OCI-LY1 (cell line): ENCODE results near the gene NT5C3A.

ENCODE experiments used
- H2AFZ ChIP-seq: fragments of 200-600 bp; sonication (generic), shearing (Covaris generic); 2 replicates; pipeline ENCODE4 v1.6.0; 2014; ENCODE audit warnings: antibody characterized with exemption, mild to moderate bottlenecking, low read length
- H3F3A ChIP-seq: fragments of 200-600 bp; sonication (generic), shearing (Covaris generic); 2 replicates; pipeline ENCODE4 v1.6.0; 2014; ENCODE audit warnings: mild to moderate bottlenecking, antibody characterized with exemption, low read length, moderate library complexity; ENCODE audit not compliant: insufficient read depth
- H3K27ac ChIP-seq: fragments of 200-600 bp; sonication (generic); 2 replicates; pipeline ENCODE4 v1.5.1; 2014; ENCODE audit warnings: low read length, mixed run types, mild to moderate bottlenecking, low read depth; ENCODE audit not compliant: poor library complexity, severe bottlenecking
- H3K27me3 ChIP-seq: fragments of 200-600 bp; sonication (generic); 2 replicates; pipeline ENCODE4 v1.6.0; 2014; ENCODE audit warnings: antibody characterized with exemption, mild to moderate bottlenecking, low read length, moderate library complexity; ENCODE audit not compliant: insufficient read depth
- H3K36me3 ChIP-seq: fragments of 200-600 bp; sonication (generic); 2 replicates; pipeline ENCODE4 v1.6.1; 2014; ENCODE audit warnings: mild to moderate bottlenecking, antibody characterized with exemption, low read length, moderate library complexity, mixed read lengths; ENCODE audit not compliant: insufficient read depth
- H3K4me1 ChIP-seq: fragments of 200-600 bp; sonication (generic); 2 replicates; pipeline ENCODE4 v1.5.1; 2014; ENCODE audit warnings: mild to moderate bottlenecking, low read length, moderate library complexity; ENCODE audit not compliant: insufficient read depth, severe bottlenecking
- H3K4me2 ChIP-seq: fragments of 200-600 bp; sonication (generic), shearing (Covaris generic); 2 replicates; pipeline ENCODE4 v1.6.1; 2014; ENCODE audit warnings: low read length
- H3K4me3 ChIP-seq: fragments of 200-600 bp; sonication (generic); 2 replicates; pipeline ENCODE4 v1.5.1; 2014; ENCODE audit warnings: low read length, low read depth, mild to moderate bottlenecking, mixed read lengths; ENCODE audit not compliant: poor library complexity, severe bottlenecking
- H3K79me2 ChIP-seq: fragments of 200-600 bp; shearing (Covaris generic); 2 replicates; pipeline ENCODE4 v1.6.1; 2016; ENCODE audit warnings: mixed run types, low read length, mixed read lengths; ENCODE audit not compliant: insufficient read depth
- H3K9ac ChIP-seq: fragments of 200-600 bp; sonication (generic), shearing (Covaris generic); 2 replicates; pipeline ENCODE4 v1.6.1; 2014; ENCODE audit warnings: mild to moderate bottlenecking, low read length, mixed read lengths
- H3K9me2 ChIP-seq: fragments of 200-600 bp; sonication (generic), shearing (Covaris generic); 2 replicates; pipeline ENCODE4 v1.6.1; 2014; ENCODE audit warnings: low read depth, mild to moderate bottlenecking, low read length, mixed read lengths
- H3K9me3 ChIP-seq: fragments of 200-600 bp; shearing (Covaris generic); 2 replicates; pipeline ENCODE4 v1.6.1; 2014; ENCODE audit warnings: low read length, mixed read lengths
- H4K20me1 ChIP-seq: fragments of 200-600 bp; sonication (generic), shearing (Covaris generic); 2 replicates; pipeline ENCODE4 v1.6.0; 2016; ENCODE audit warnings: mild to moderate bottlenecking, low read length; ENCODE audit not compliant: insufficient read depth
- CTCF ChIP-seq: fragments of 200-600 bp; sonication (generic), shearing (Covaris generic); IDR thresholded peaks from 2 replicates; pipeline ENCODE4 v1.5.1; 2017; ENCODE audit warnings: mild to moderate bottlenecking, antibody characterized with exemption, low read length, moderate library complexity, mixed read lengths
- EZH2 ChIP-seq: fragments of 200-600 bp; sonication (generic), shearing (Covaris generic); IDR thresholded peaks from 2 replicates; pipeline ENCODE4 v1.8.0; 2017; ENCODE audit warnings: borderline replicate concordance, mixed run types, mild to moderate bottlenecking, antibody characterized with exemption, low read length, moderate library complexity, mixed read lengths

The NT5C3A gene

GRCh38 chr7:33109005-33109757 lies 46.6 kb upstream of the NT5C3A start, which contains the start of gene RP9:
Gene RP9 (minus strand): TSS chr7:33109404. CDS start chr7:33109372, 32 bp downstream.
- H3K79me2 ChIP-seq, result peaks cover 30% of the 10 kb centered on the region
- H3K27me3 ChIP-seq, result no peaks in the 10 kb centered on the region
- peak within 1 kb of the TSS; percentile 94 for H3K9ac ChIP-seq
- H3K27ac ChIP-seq, result peak within 1 kb of the TSS; percentile 28
- H3K4me3 ChIP-seq, result peak within 1 kb of the TSS; percentile 96
- peaks cover 3% of the 10 kb centered on the region; the same call in 1 of the 2 replicates for H3K36me3 ChIP-seq
- peak within 1 kb of the TSS; percentile 75 for H3K4me2 ChIP-seq
- H3K9me3 ChIP-seq, result no peaks in the 10 kb centered on the region
- TF ChIP-seq CTCF, result peak; percentile 71
- TF ChIP-seq EZH2, result no peak
- H3F3A ChIP-seq, result no peaks in the 10 kb centered on the region
- H4K20me1 ChIP-seq, result peaks cover 4% of the 10 kb centered on the region; the same call in 1 of the 2 replicates
- H2AFZ ChIP-seq, result peak within 1 kb of the TSS; percentile 76
- peaks cover 28% of the 10 kb centered on the region for H3K4me1 ChIP-seq
- H3K9me2 ChIP-seq, result no peaks in the 10 kb centered on the region

GRCh38 chr7:33108554-33109004 lies 46.0 kb upstream of the NT5C3A start:
- Histone ChIP-seq H3K36me3 (peaks cover 4% of the 10 kb centered on the region; the same call in 1 of the 2 replicates), H3K9me3 (no peaks in the 10 kb centered on the region), H3K9ac (peak overlapping the region; percentile 94), H3K79me2 (peaks cover 30% of the 10 kb centered on the region), H3K27me3 (no peaks in the 10 kb centered on the region), H3K4me2 (peak overlapping the region; percentile 75), H3F3A (no peaks in the 10 kb centered on the region), H3K27ac (peak overlapping the region; percentile 28), H4K20me1 (peaks cover 4% of the 10 kb centered on the region; the same call in 1 of the 2 replicates), H2AFZ (peak overlapping the region; percentile 29; the same call in 1 of the 2 replicates), H3K9me2 (no peaks in the 10 kb centered on the region), H3K4me1 (peaks cover 28% of the 10 kb centered on the region), H3K4me3 (peak overlapping the region; percentile 96)
- TF ChIP-seq EZH2 (no peak), CTCF (peak; percentile 38; the same call in 1 of the 2 replicates)

GRCh38 chr7:33107136-33108066 lies 44.8 kb upstream of the NT5C3A start:
- Histone ChIP-seq H3K4me3 (peak overlapping the region; percentile 96), H4K20me1 (peaks cover 4% of the 10 kb centered on the region; the same call in 1 of the 2 replicates), H3K9me2 (no peaks in the 10 kb centered on the region), H3K9ac (peak overlapping the region; percentile 94; the same call in 1 of the 2 replicates), H3K36me3 (peaks cover 16% of the 10 kb centered on the region), H3K9me3 (no peaks in the 10 kb centered on the region), H3K79me2 (peaks cover 30% of the 10 kb centered on the region), H3K27ac (peak overlapping the region; percentile 28), H3K27me3 (no peaks in the 10 kb centered on the region), H3K4me1 (peaks cover 28% of the 10 kb centered on the region), H3K4me2 (peak overlapping the region; percentile 75), H2AFZ (no peak overlapping the region), H3F3A (no peaks in the 10 kb centered on the region)
- no peak for TF ChIP-seq EZH2
- TF ChIP-seq CTCF, result peak; percentile 90
